Suprapubic skin (tissue), 3 donors: ENCODE results near the gene ACVR1B.

ENCODE experiments used
- CTCF ChIP-seq, 2 donors: fragments of 200-600 bp in 1 of 2; fragments of 450-650 bp in 1 of 2; sonication (generic) in 1 of 2; IDR thresholded peaks; one replicate each; pipeline ENCODE4 v1.5.1; 2016 to 2019; ENCODE audit warnings: antibody characterized with exemption in 2 of 2, mild to moderate bottlenecking in 1 of 2, moderate library complexity in 1 of 2
- POLR2AphosphoS5 ChIP-seq, 3 donors: sonication (generic); formaldehyde crosslinking; IDR thresholded peaks; one replicate each; pipeline ENCODE4 v1.6.1; 2017; ENCODE audit warnings: antibody characterized with exemption in 3 of 3

GRCh38 chr12:51994959-51995358 is 43.5 kb downstream of the ACVR1B start:
- TF ChIP-seq CTCF (IDR thresholded peaks at IDR 0.05), result no peak
- TF ChIP-seq POLR2AphosphoS5 (IDR thresholded peaks at IDR 0.05), result no peak
